Lower leg skin (tissue), 3 donors: ENCODE results near the gene BLTP2.
"Not testable (repeated sequence)": the region's sequence is repeated elsewhere in the genome, so short reads cannot be mapped to it uniquely, and the experiment has no call there.

Source experiments
- CTCF ChIP-seq, 3 donors: fragments of 450-650 bp; IDR thresholded peaks; one replicate each; pipeline ENCODE4 v1.5.1; 2016; ENCODE audit warnings: antibody characterized with exemption in 3 of 3, mild to moderate bottlenecking in 3 of 3, moderate library complexity in 2 of 3
- POLR2A ChIP-seq, 2 donors: fragments of 450-650 bp; IDR thresholded peaks; one replicate each; pipeline ENCODE4 v1.6.1; 2016 to 2017; ENCODE audit warnings: antibody characterized with exemption in 2 of 2, mild to moderate bottlenecking in 1 of 2, moderate library complexity in 1 of 2

GRCh38 chr17:28658342-28658741 lies 13.4 kb upstream of the BLTP2 start:
- TF ChIP-seq CTCF, POLR2A (IDR thresholded peaks at IDR 0.05): not testable (repeated sequence)
